ACC112 (cell line): Measurements from ENCODE around the gene RINT1.

Experiments used
- H2AFZ ChIP-seq: fragments of 200-600 bp; sonication (generic); one replicate; pipeline ENCODE4 v1.6.0; 2017; ENCODE audit warnings: antibody characterized with exemption, low read length; ENCODE audit not compliant: unreplicated experiment
- H3K27ac ChIP-seq: fragments of 200-600 bp; sonication (generic); 2 replicates; pipeline ENCODE4 v1.5.1; 2014; ENCODE audit warnings: low read depth, mild to moderate bottlenecking, antibody characterized with exemption, low read length, moderate library complexity
- H3K27me3 ChIP-seq: fragments of 200-600 bp; sonication (generic); 2 replicates; pipeline ENCODE4 v1.6.1; 2014; ENCODE audit warnings: mild to moderate bottlenecking, antibody characterized with exemption, low read length, moderate library complexity, mixed read lengths; ENCODE audit not compliant: insufficient read depth
- H3K36me3 ChIP-seq: fragments of 200-600 bp; sonication (generic); 2 replicates; pipeline ENCODE4 v1.6.1; 2016; ENCODE audit warnings: mild to moderate bottlenecking, antibody characterized with exemption, low read length, moderate library complexity, mixed read lengths; ENCODE audit not compliant: insufficient read depth
- H3K4me1 ChIP-seq: fragments of 200-600 bp; sonication (generic); one replicate; pipeline ENCODE4 v1.6.1; 2016; ENCODE audit warnings: low read length, mixed read lengths; ENCODE audit not compliant: insufficient read depth, unreplicated experiment, control insufficient read depth
- H3K4me3 ChIP-seq: fragments of 200-600 bp; sonication (generic); 2 replicates; pipeline ENCODE4 v1.5.1; 2014; ENCODE audit warnings: mild to moderate bottlenecking, low read depth, low read length
- H3K79me2 ChIP-seq: fragments of 200-600 bp; sonication (generic); one replicate; pipeline ENCODE4 v1.6.0; 2016; ENCODE audit warnings: low read length; ENCODE audit not compliant: control insufficient read depth, unreplicated experiment, insufficient read depth

Gene RINT1

GRCh38 chr7:105531792-105532671, at the start of gene RINT1:
Gene RINT1 (plus strand): TSS chr7:105532201. CDS start chr7:105532316, 115 bp downstream.
- peaks cover 22% of the 10 kb centered on the region for H3K79me2 ChIP-seq
- peaks cover 13% of the 10 kb centered on the region for H3K4me1 ChIP-seq
- H3K27me3 ChIP-seq = no peaks in the 10 kb centered on the region
- H2AFZ ChIP-seq = peak within 1 kb of the TSS; percentile 94
- H3K4me3 ChIP-seq = peak within 1 kb of the TSS; percentile 89
- H3K27ac ChIP-seq = peak within 1 kb of the TSS; percentile 17; the same call in 1 of the 2 replicates
- H3K36me3 ChIP-seq = peaks cover 6% of the 10 kb centered on the region; the same call in 1 of the 2 replicates

GRCh38 chr7:105487579-105488571, 44.1 kb upstream of the RINT1 start:
- Histone ChIP-seq H3K27ac (peak overlapping the region; percentile 68), H3K4me3 (no peak overlapping the region), H3K79me2 (no peaks in the 10 kb centered on the region), H3K27me3 (no peaks in the 10 kb centered on the region), H3K36me3 (no peaks in the 10 kb centered on the region), H2AFZ (peak overlapping the region; percentile 16), H3K4me1 (peaks cover 16% of the 10 kb centered on the region)

- peaks cover 16% of the 10 kb centered on the region for H3K4me1 ChIP-seq
- no peaks in the 10 kb centered on the region for H3K36me3 ChIP-seq
- H3K27ac ChIP-seq = peak overlapping the region; percentile 32; the same call in 1 of the 2 replicates
- H3K79me2 ChIP-seq = no peaks in the 10 kb centered on the region
- H2AFZ ChIP-seq = no peak overlapping the region
- no peaks in the 10 kb centered on the region for H3K27me3 ChIP-seq
- H3K4me3 ChIP-seq = no peak overlapping the region
Measured at GRCh38 chr7:105489409-105489808, 42.6 kb upstream of the RINT1 start.

GRCh38 chr7:105493196-105493922, 38.6 kb upstream of the RINT1 start:
- Histone ChIP-seq H3K79me2 (no peaks in the 10 kb centered on the region), H3K27me3 (no peaks in the 10 kb centered on the region), H3K4me1 (peaks cover 25% of the 10 kb centered on the region), H3K4me3 (no peak overlapping the region), H3K27ac (no peak overlapping the region), H3K36me3 (no peaks in the 10 kb centered on the region), H2AFZ (no peak overlapping the region)

GRCh38 chr7:105493923-105494315, 38.1 kb upstream of the RINT1 start:
- no peak overlapping the region for H3K4me3 ChIP-seq

GRCh38 chr7:105496521-105496920, 35.5 kb upstream of the RINT1 start:
- Histone ChIP-seq H3K27ac (peak overlapping the region; percentile 52), H3K79me2 (no peaks in the 10 kb centered on the region), H2AFZ (peak overlapping the region; percentile 67), H3K27me3 (no peaks in the 10 kb centered on the region), H3K4me3 (peak overlapping the region; percentile 32; the same call in 1 of the 2 replicates), H3K36me3 (peaks cover 4% of the 10 kb centered on the region; the same call in 1 of the 2 replicates), H3K4me1 (peaks cover 18% of the 10 kb centered on the region)

More at GRCh38 chr7:105493923-105494315, 38.1 kb upstream of the RINT1 start:
- Histone ChIP-seq H2AFZ (no peak overlapping the region), H3K36me3 (peaks cover 1% of the 10 kb centered on the region; the same call in 1 of the 2 replicates), H3K79me2 (no peaks in the 10 kb centered on the region), H3K27me3 (no peaks in the 10 kb centered on the region), H3K27ac (no peak overlapping the region), H3K4me1 (peaks cover 23% of the 10 kb centered on the region)

GRCh38 chr7:105497016-105497415, 35.0 kb upstream of the RINT1 start:
- Histone ChIP-seq H3K36me3 (peaks cover 4% of the 10 kb centered on the region), H2AFZ (no peak overlapping the region), H3K27me3 (no peaks in the 10 kb centered on the region), H3K27ac (peak overlapping the region; percentile 52; the same call in 1 of the 2 replicates), H3K4me1 (peaks cover 18% of the 10 kb centered on the region), H3K79me2 (no peaks in the 10 kb centered on the region), H3K4me3 (no peak overlapping the region)

GRCh38 chr7:105502173-105502572, 29.8 kb upstream of the RINT1 start:
- H3K36me3 ChIP-seq = peaks cover 20% of the 10 kb centered on the region
- no peaks in the 10 kb centered on the region for H3K27me3 ChIP-seq
- no peak overlapping the region for H2AFZ ChIP-seq
- no peaks in the 10 kb centered on the region for H3K79me2 ChIP-seq
- no peak overlapping the region for H3K4me3 ChIP-seq
- peaks cover 7% of the 10 kb centered on the region for H3K4me1 ChIP-seq
- no peak overlapping the region for H3K27ac ChIP-seq

- Histone ChIP-seq H3K27ac (no peak overlapping the region), H3K36me3 (peaks cover 9% of the 10 kb centered on the region; the same call in 1 of the 2 replicates), H2AFZ (peak overlapping the region; percentile 23), H3K27me3 (no peaks in the 10 kb centered on the region), H3K79me2 (peaks cover 53% of the 10 kb centered on the region), H3K4me3 (no peak overlapping the region), H3K4me1 (peaks cover 12% of the 10 kb centered on the region)
Measured at GRCh38 chr7:105512415-105512814, 19.6 kb upstream of the RINT1 start.
